GM12872 (cell line): Measurements from ENCODE around the gene TOGARAM2.

ENCODE experiments used
- CTCF ChIP-seq: IDR thresholded peaks from 3 replicates; pipeline ENCODE4 v1.5.1; 2011; ENCODE audit warnings: low read depth, mild to moderate bottlenecking, low read length, moderate library complexity; ENCODE audit not compliant: insufficient read depth

The TOGARAM2 gene

GRCh38 chr2:29001806-29002205 lies 20.7 kb downstream of the TOGARAM2 start:
- no peak for TF ChIP-seq CTCF

GRCh38 chr2:29004755-29005154 lies 23.7 kb downstream of the TOGARAM2 start:
- TF ChIP-seq CTCF, result no peak

- TF ChIP-seq CTCF, result no peak
Observed at GRCh38 chr2:29005331-29005730, 24.2 kb downstream of the TOGARAM2 start.

- TF ChIP-seq CTCF, result no peak
Observed at GRCh38 chr2:29006092-29006979, 25.2 kb downstream of the TOGARAM2 start.

- no peak for TF ChIP-seq CTCF
Observed at GRCh38 chr2:29006980-29007301, 25.8 kb downstream of the TOGARAM2 start.

DNA sequence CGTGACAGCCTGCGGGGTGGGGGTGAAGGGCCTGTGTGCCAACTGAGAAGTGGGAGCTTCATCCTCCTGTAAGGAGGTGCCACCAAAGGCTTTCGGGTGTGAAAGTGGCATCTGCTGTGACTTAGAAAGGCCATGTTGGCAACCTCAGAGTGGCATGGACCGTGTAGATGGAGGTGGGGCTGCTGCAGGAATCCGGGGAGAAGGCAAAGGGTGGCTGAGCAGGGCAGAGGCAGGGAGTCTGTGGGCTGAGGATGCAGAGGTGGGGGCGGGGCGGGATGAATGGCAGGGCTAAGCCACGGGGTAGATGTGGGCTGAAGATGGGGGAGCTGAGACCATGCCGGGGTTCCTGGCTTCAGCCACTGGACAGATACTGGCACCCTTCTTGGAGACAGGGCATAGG lies 28.2 kb downstream of the TOGARAM2 start:
- TF ChIP-seq CTCF, result no peak

- TF ChIP-seq CTCF, result no peak
Observed at GRCh38 chr2:29009711-29010677, 28.9 kb downstream of the TOGARAM2 start.
